Activated T-helper 1 cell treated with anti-CD3 and anti-CD28 coated beads, Interleukin-2, amount 50 U/mL, for 16 hours (primary cell): ENCODE data around the gene MCM7.
A peak's percentile ranks its signal among the peaks of the same experiment; 100 is the strongest.

Experiments
- DNase-seq, 2 donors: peaks; one replicate each; pipeline ENCODE4 v3.0.0-alpha.2; 2020; ENCODE audit warnings: low read depth in 1 of 2, low spot score in 1 of 2

Gene MCM7

GRCh38 chr7:100124301-100125230 lies 23.4 kb upstream of the MCM7 start:
- no peak for DNase-seq

GRCh38 chr7:100122568-100122967 lies 21.4 kb upstream of the MCM7 start:
- DNase-seq = no peak

- no peak for DNase-seq
These were observed 20.9 kb upstream of the MCM7 start for GRCh38 chr7:100122067-100122466.

GRCh38 chr7:100120733-100121036 lies 19.5 kb upstream of the MCM7 start:
- no peak for DNase-seq

GRCh38 chr7:100119970-100120732 lies 19.0 kb upstream of the MCM7 start:
- DNase-seq = peak; percentile 34 to 52

GRCh38 chr7:100119072-100119969 lies 18.1 kb upstream of the MCM7 start, which contains the start of the genes CNPY4 and TAF6:
TSS of gene CNPY4 (plus strand) at chr7:100119634. CDS start at chr7:100119745, 111 bp downstream.
TSS of gene TAF6 (minus strand) at chr7:100119358. CDS start at chr7:100114209, 5,149 bp downstream.
- DNase-seq = peak; percentile 90 to 92

GRCh38 chr7:100118388-100119071 lies 17.3 kb upstream of the MCM7 start:
- no peak for DNase-seq

- DNase-seq = no peak
These were observed 13.8 kb upstream of the MCM7 start for GRCh38 chr7:100115026-100115425.

- DNase-seq = no peak
These were observed 10.7 kb upstream of the MCM7 start for GRCh38 chr7:100111914-100112313.

- no peak for DNase-seq
These were observed 10.0 kb upstream of the MCM7 start for GRCh38 chr7:100111156-100111555.

GRCh38 chr7:100109521-100110163 lies 8.4 kb upstream of the MCM7 start:
- DNase-seq = no peak

GRCh38 chr7:100107890-100108289 lies 6.7 kb upstream of the MCM7 start:
- no peak for DNase-seq

GRCh38 chr7:100107125-100107737 lies 6.0 kb upstream of the MCM7 start:
- DNase-seq = no peak

- DNase-seq = no peak
These were observed 5.4 kb upstream of the MCM7 start for GRCh38 chr7:100106633-100107032.

GRCh38 chr7:100105534-100105933 lies 4.3 kb upstream of the MCM7 start:
- no peak for DNase-seq

GRCh38 chr7:100102950-100103840 lies 2.0 kb upstream of the MCM7 start:
- no peak for DNase-seq

GRCh38 chr7:100100420-100101015 lies 679 bp downstream of the MCM7 start:
- DNase-seq = peak; percentile 64 to 80

GRCh38 chr7:100099452-100099851 lies 1.7 kb downstream of the MCM7 start:
- no peak for DNase-seq
